PC-3 (cell line): ENCODE data around the gene AKAP6.

Experiments
- EZH2 ChIP-seq: fragments of 300-600 bp; sonication (generic); IDR thresholded peaks from one replicate; pipeline ENCODE4 v1.6.1; 2017; ENCODE audit warnings: antibody characterized with exemption, mild to moderate bottlenecking, low read length; ENCODE audit not compliant: unreplicated experiment
- EZH2phosphoT487 ChIP-seq: fragments of 300-600 bp; sonication (generic); IDR thresholded peaks from 2 replicates; pipeline ENCODE4 v1.6.1; 2018; ENCODE audit warnings: mild to moderate bottlenecking, antibody characterized with exemption, low read length, borderline replicate concordance
- TF ChIP-seq, protein P1 (sequence below): fragments of 300-600 bp; sonication (generic); conservative IDR thresholded peaks from 2 replicates; pipeline ENCODE4 v1.5.1; 2017; ENCODE audit warnings: antibody characterized with exemption, low read depth, mild to moderate bottlenecking, low read length

DNA sequence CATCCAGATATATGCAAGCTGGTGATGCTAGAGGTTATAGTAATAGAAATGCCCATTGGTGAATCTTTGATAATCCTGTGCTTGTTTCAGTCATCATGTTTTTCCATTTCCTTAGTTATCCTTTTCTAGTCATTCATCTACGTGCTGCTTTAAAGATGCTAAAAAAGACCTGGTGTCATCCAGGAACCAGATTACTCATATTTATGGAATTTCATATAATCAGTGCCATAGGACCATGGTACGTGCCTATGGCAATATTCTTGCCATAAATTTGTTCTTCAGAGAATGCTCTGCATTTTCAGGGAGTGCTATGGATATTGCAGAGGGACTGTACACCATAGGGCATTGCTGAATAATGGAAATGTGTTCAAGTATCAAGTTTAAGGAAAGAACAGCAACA lies 267.3 kb downstream of the AKAP6 start:
- TF ChIP-seq, protein P1, sequence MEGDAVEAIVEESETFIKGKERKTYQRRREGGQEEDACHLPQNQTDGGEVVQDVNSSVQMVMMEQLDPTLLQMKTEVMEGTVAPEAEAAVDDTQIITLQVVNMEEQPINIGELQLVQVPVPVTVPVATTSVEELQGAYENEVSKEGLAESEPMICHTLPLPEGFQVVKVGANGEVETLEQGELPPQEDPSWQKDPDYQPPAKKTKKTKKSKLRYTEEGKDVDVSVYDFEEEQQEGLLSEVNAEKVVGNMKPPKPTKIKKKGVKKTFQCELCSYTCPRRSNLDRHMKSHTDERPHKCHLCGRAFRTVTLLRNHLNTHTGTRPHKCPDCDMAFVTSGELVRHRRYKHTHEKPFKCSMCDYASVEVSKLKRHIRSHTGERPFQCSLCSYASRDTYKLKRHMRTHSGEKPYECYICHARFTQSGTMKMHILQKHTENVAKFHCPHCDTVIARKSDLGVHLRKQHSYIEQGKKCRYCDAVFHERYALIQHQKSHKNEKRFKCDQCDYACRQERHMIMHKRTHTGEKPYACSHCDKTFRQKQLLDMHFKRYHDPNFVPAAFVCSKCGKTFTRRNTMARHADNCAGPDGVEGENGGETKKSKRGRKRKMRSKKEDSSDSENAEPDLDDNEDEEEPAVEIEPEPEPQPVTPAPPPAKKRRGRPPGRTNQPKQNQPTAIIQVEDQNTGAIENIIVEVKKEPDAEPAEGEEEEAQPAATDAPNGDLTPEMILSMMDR, result no peak
- TF ChIP-seq EZH2 (no peak), EZH2phosphoT487 (no peak)
